Type B pancreatic cell (in vitro differentiated cells): Measurements from ENCODE around the gene POU6F2. TPM values are rescaled to one million over a fixed set of nuclear protein-coding genes. Genes with fewer than 3 reads are reported as not detected.
"Not testable (repeated sequence)": the region's sequence is repeated elsewhere in the genome, so short reads cannot be mapped to it uniquely, and the experiment has no call there.

Experiments used
- DNase-seq: peaks from one replicate; pipeline ENCODE4 v3.0.0; 2021; ENCODE audit warnings: mixed read lengths; ENCODE audit not compliant: unreplicated experiment; ENCODE audit errors: extremely low spot score
- H3K27ac Mint-ChIP-seq: 2 replicates; pipeline ENCODE4 v1.8.0; 2021; ENCODE audit warnings: mild to moderate bottlenecking, mixed read lengths
- H3K27me3 Mint-ChIP-seq: 2 replicates; pipeline ENCODE4 v1.8.0; 2021; ENCODE audit warnings: mixed read lengths
- H3K36me3 Mint-ChIP-seq: 2 replicates; pipeline ENCODE4 v1.8.0; 2021; ENCODE audit warnings: mixed read lengths
- H3K4me1 Mint-ChIP-seq: one replicate; pipeline ENCODE4 v1.8.0; 2021; ENCODE audit warnings: mixed read lengths; ENCODE audit not compliant: unreplicated experiment
- H3K4me3 Mint-ChIP-seq: 2 replicates; pipeline ENCODE4 v1.8.0; 2021; ENCODE audit warnings: mild to moderate bottlenecking, mixed read lengths
- H3K9me3 Mint-ChIP-seq: 2 replicates; pipeline ENCODE4 v1.8.0; 2021; ENCODE audit warnings: mixed read lengths
- CTCF ChIP-seq: fragments of 200-600 bp; sonication (generic); conservative IDR thresholded peaks from 2 replicates; pipeline ENCODE4 v1.5.0; 2021; ENCODE audit warnings: antibody characterized with exemption, mild to moderate bottlenecking
- total RNA-seq: library from RNA; stranded (reverse); gene quantifications from 2 replicates; pipeline ENCODE4 v1.2.1, GENCODE V29; 2021; ENCODE audit warnings: low replicate concordance

The POU6F2 gene
- total RNA-seq, 1 donor from 2014 or later = 1.4 TPM

GRCh38 chr7:38992203-38992602 lies 14.5 kb downstream of the POU6F2 start:
- TF ChIP-seq CTCF = no peak
- Mint-ChIP-seq H3K27ac (no peak overlapping the region), H3K36me3 (no peaks in the 10 kb centered on the region), H3K27me3 (peaks cover 14% of the 10 kb centered on the region), H3K4me3 (no peak overlapping the region), H3K9me3 (no peaks in the 10 kb centered on the region), H3K4me1 (no peaks in the 10 kb centered on the region)
- no peak for DNase-seq

- Mint-ChIP-seq H3K4me3 (no peak overlapping the region), H3K36me3 (no peaks in the 10 kb centered on the region), H3K27ac (no peak overlapping the region), H3K4me1 (peaks cover 11% of the 10 kb centered on the region), H3K9me3 (no peaks in the 10 kb centered on the region), H3K27me3 (peaks cover 5% of the 10 kb centered on the region)
- no peak for TF ChIP-seq CTCF
- DNase-seq = no peak
Observed at GRCh38 chr7:39001595-39001994, 23.9 kb downstream of the POU6F2 start.

DNA sequence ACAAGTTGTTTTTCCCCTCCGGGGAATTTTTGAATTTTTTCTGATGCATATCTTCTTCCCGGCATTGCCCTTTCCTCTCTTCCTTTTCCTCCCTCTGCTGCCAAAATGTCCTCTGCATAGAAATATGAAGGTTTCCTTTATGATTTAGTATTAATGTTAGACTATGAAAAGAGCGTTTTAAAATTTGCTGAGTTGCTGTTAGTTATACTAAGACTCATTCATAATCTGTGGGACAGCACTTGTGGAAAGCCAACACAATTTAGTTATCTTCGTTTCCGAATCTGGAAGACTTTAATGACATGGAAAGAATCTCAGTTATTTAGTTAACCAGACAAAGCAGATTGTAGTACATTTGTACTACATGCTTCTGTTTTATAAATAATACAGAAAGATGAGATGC lies 25.0 kb downstream of the POU6F2 start:
- no peak for DNase-seq
- Mint-ChIP-seq H3K4me3 (no peak overlapping the region), H3K27ac (no peak overlapping the region), H3K36me3 (no peaks in the 10 kb centered on the region), H3K27me3 (no peaks in the 10 kb centered on the region), H3K9me3 (no peaks in the 10 kb centered on the region), H3K4me1 (peaks cover 11% of the 10 kb centered on the region)
- TF ChIP-seq CTCF = no peak

DNA sequence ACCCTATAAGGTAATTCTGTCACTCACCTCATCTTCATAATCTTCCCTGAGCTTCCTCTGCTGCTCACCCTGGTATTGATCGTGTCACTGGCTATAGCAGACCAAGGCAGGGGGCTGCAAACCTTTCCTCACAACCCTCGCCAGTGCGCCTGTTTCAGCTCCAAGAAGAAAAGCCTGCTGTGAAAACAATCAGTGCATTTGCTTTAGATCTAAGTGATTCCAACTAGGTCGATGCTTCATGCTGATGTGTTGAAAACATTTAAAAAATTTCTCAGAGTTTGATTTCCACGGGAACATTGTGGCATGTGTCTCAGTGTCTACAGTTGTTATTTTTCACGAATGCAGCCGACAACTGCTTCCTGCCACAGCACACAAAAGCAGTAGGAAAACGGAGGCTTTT lies 27.3 kb downstream of the POU6F2 start:
- no peak for TF ChIP-seq CTCF
- Mint-ChIP-seq H3K4me1 (peaks cover 11% of the 10 kb centered on the region), H3K9me3 (no peaks in the 10 kb centered on the region), H3K27ac (no peak overlapping the region), H3K4me3 (no peak overlapping the region), H3K36me3 (no peaks in the 10 kb centered on the region), H3K27me3 (no peaks in the 10 kb centered on the region)
- DNase-seq = no peak

GRCh38 chr7:39005461-39005860 lies 27.8 kb downstream of the POU6F2 start:
- no peaks in the 10 kb centered on the region for H3K9me3 Mint-ChIP-seq
- DNase-seq = no peak
- H3K27me3 Mint-ChIP-seq = no peaks in the 10 kb centered on the region
- H3K4me1 Mint-ChIP-seq = peaks cover 11% of the 10 kb centered on the region
- H3K27ac Mint-ChIP-seq = no peak overlapping the region
- no peaks in the 10 kb centered on the region for H3K36me3 Mint-ChIP-seq
- H3K4me3 Mint-ChIP-seq = no peak overlapping the region
- no peak for TF ChIP-seq CTCF

- H3K4me1 Mint-ChIP-seq, H3K9me3 Mint-ChIP-seq, H3K36me3 Mint-ChIP-seq, H3K27me3 Mint-ChIP-seq, DNase-seq: not testable (repeated sequence)
- H3K27ac Mint-ChIP-seq = peak overlapping the region; percentile 85
- H3K4me3 Mint-ChIP-seq = peak overlapping the region; percentile 82
Observed at GRCh38 chr7:39013049-39013939, 35.6 kb downstream of the POU6F2 start.
